SK-N-MC (cell line): ENCODE data around the gene GABARAP.

Experiments used
- EZH2 ChIP-seq: fragments of 200-600 bp; sonication (generic); IDR thresholded peaks from one replicate; pipeline ENCODE4 v1.6.1; 2017; ENCODE audit warnings: antibody characterized with exemption
- FOXP2 ChIP-seq: optimal IDR thresholded peaks from 2 replicates; pipeline ENCODE3; 2011; ENCODE audit warnings: mild to moderate bottlenecking, moderate library complexity; ENCODE audit not compliant: insufficient read depth; ENCODE audit errors: extremely low read length, control extremely low read depth
- POLR2AphosphoS5 ChIP-seq: IDR thresholded peaks from 2 replicates; pipeline ENCODE4 v1.6.1; 2012; ENCODE audit warnings: mild to moderate bottlenecking, low read depth, low read length, borderline replicate concordance

DNA sequence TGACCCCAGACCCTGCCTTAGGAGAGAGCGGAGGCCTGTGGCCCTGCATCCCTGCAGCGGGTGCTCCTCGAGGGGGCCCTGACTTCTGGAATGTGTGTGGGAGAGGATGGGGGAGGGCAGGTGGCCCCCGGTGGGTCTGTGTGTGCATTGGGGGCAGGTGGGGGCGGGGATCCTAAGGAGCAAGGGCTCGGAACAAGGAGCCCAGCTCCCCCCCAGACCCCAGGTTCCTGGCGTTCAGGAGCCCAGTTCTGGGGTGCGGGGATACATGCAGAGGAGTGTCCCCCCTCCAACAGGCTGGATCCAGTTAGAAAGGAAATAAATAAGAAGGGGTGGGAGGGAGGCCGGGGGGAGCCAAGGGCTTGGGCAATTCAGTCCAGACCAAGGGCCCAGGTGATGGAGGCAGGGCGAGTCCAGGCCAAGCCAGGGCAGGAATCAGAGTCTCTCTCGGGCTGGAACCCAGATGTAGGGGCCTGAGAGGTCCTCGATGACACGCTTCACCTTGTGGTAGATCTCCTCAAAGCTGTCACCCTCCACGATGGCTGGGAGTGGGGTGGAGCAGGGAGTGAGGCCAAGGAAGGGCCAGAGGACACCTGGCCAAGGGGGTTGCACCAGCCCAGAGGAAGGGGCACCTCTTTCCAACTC, 51.9 kb downstream of the GABARAP start:
- no peak for TF ChIP-seq EZH2
- no peak for TF ChIP-seq POLR2AphosphoS5
- no peak for TF ChIP-seq FOXP2
